Activated CD4-positive, alpha-beta memory T cell treated with anti-CD3 and anti-CD28 coated beads for 36 hours (primary cell): ENCODE results near the gene TBCC. TPM values are rescaled to one million over a fixed set of nuclear protein-coding genes. Genes with fewer than 3 reads are reported as not detected.
"Not testable (repeated sequence)": the region's sequence is repeated elsewhere in the genome, so short reads cannot be mapped to it uniquely, and the experiment has no call there.

Experiments used
- CTCF ChIA-PET: fragments of 350-600 bp; sonication (Branson Sonifier 250); formaldehyde crosslinking; loops from one replicate; lab custom pipeline; 2021; ENCODE audit warnings: antibody characterized with exemption, inconsistent platforms; lab: Charles Lee
- POLR2A ChIA-PET: fragments of 350-600 bp; sonication (Branson Sonifier 250); formaldehyde crosslinking; loops from one replicate; lab custom pipeline; 2021; ENCODE audit warnings: antibody characterized with exemption; lab: Charles Lee
- DNase-seq: peaks from one replicate; pipeline ENCODE4 v3.0.0-alpha.2; 2020
- H3K27ac Mint-ChIP-seq: one replicate; pipeline ENCODE4 v1.8.0; 2021; ENCODE audit warnings: mixed read lengths
- H3K27me3 Mint-ChIP-seq: one replicate; pipeline ENCODE4 v1.8.0; 2021; ENCODE audit warnings: mixed read lengths
- H3K36me3 Mint-ChIP-seq: one replicate; pipeline ENCODE4 v1.8.0; 2021; ENCODE audit warnings: mixed read lengths
- H3K4me1 Mint-ChIP-seq: one replicate; pipeline ENCODE4 v1.8.0; 2021; ENCODE audit warnings: low read depth, mixed read lengths
- H3K4me3 Mint-ChIP-seq: one replicate; pipeline ENCODE4 v1.8.0; 2021; ENCODE audit warnings: mild to moderate bottlenecking, mixed read lengths
- H3K9me3 Mint-ChIP-seq: one replicate; pipeline ENCODE4 v1.8.0; 2021; ENCODE audit warnings: mixed read lengths
- intact Hi-C: fragments of 100-400 bp; cut with micrococcal nuclease; formaldehyde crosslinking; loops from one replicate; pipeline ENCODE4 v1.15.1; 2023
- total RNA-seq, 2 experiments: library from RNA; stranded (reverse); gene quantifications; one replicate each; pipeline ENCODE4 v1.2.3, GENCODE V29; 2021

Gene TBCC
- total RNA-seq, 2 experiments from 2014 or later: 17.3 TPM

DNA sequence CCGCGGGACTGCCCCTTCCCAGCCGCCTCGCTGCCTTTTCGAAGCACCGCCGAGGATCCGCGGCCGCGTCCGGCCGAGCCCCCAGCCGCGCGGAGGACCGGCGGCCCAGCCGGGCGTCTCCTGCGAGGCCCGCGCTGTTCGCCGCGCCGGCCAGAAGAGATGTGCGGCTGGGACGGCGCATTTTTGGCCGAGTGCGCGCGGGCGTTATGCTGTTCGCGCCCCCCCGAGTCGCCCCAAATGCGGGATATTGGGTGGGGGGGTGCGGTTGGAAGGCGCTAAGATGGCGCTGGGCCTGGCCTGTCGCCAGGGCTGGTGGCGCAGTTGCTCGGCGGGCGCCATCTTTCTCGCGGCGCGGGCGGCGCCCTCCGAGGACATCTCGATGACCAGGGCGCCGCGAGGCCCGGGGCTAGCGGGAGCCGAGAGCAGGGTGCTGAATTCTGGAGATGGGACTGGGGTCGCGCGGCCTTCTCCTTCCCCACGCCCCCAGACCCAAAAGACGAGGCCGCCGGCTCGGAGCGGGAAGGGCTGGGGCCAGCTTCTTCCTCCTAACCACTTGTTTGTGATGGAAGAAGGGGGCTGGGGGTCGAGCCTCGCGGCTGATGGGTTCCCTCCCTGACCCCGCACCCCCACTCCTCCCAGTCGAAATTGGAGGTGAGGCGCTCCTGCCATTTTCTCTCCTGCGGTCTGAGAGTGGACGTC lies 37.4 kb upstream of the TBCC start:
- peak overlapping the region; percentile 92 for H3K4me3 Mint-ChIP-seq
- peak; percentile 76 for DNase-seq
- CTCF ChIA-PET: interaction anchor here (1.1 to 1.7 kb wide), 2 partner anchors 11 to 18 kb away, joined by 3 to 5 read pairs; no protein-coding TSS in a partner anchor
- POLR2A ChIA-PET: interaction anchor here (0.8 to 9.2 kb wide), 9 partner anchors 9 to 146 kb away, joined by 3 to 108 read pairs (median 4); partner anchors contain the start of genes CNPY3, RPL7L1 and TBCC
- peaks cover 25% of the 10 kb centered on the region for H3K4me1 Mint-ChIP-seq
- H3K36me3 Mint-ChIP-seq: peaks cover 16% of the 10 kb centered on the region
- H3K27me3 Mint-ChIP-seq: no peaks in the 10 kb centered on the region
- intact Hi-C loops: loop anchor here (5.0 kb wide), 2 partner anchors 39 to 56 kb away; no protein-coding TSS in a partner anchor
- no peaks in the 10 kb centered on the region for H3K9me3 Mint-ChIP-seq
- H3K27ac Mint-ChIP-seq: no peak overlapping the region

DNA sequence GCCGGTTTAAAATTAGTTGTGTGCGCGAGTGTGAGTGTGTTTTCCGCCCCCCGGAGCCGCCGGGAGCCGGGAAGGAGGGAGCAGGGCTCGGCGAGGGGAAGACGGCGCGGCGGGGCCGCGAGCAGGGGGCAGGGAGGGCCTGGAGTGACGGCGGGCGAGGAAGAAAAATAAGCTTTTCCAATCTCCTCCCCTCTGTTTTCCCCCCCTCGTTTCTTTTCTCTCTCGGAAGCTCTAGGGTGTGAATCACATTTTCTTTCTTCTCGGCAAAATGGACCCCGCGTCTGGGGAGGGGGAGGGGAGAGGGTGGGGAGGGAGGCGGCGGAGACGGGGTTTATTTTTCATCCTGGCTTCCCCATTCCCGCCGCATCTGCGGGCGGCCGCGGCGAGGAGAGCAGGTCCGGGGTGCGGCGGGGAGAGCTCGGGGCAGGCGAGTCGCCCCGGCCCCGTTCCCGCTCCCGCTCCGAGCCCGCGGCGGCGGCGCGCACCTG lies 36.8 kb upstream of the TBCC start:
- Mint-ChIP-seq H3K36me3 (peaks cover 16% of the 10 kb centered on the region), H3K27me3 (no peaks in the 10 kb centered on the region), H3K4me1 (peaks cover 25% of the 10 kb centered on the region), H3K4me3 (peak overlapping the region; percentile 81), H3K27ac (peak overlapping the region; percentile 95), H3K9me3 (no peaks in the 10 kb centered on the region)
- peak; percentile 80 for DNase-seq
- ChIA-PET CTCF (interaction anchor here (1.1 to 1.7 kb wide), 3 partner anchors 8 to 19 kb away, joined by 3 to 5 read pairs (median 3); no protein-coding TSS in a partner anchor), POLR2A (interaction anchor here (0.7 to 9.2 kb wide), 10 partner anchors 9 to 147 kb away, joined by 3 to 108 read pairs (median 4); partner anchors contain the start of genes CNPY3, RPL7L1 and TBCC)
- intact Hi-C loops: loop anchor here (1.0 to 5.0 kb wide), 4 partner anchors 11 to 55 kb away; partner anchors contain the start of gene TBCC

DNA sequence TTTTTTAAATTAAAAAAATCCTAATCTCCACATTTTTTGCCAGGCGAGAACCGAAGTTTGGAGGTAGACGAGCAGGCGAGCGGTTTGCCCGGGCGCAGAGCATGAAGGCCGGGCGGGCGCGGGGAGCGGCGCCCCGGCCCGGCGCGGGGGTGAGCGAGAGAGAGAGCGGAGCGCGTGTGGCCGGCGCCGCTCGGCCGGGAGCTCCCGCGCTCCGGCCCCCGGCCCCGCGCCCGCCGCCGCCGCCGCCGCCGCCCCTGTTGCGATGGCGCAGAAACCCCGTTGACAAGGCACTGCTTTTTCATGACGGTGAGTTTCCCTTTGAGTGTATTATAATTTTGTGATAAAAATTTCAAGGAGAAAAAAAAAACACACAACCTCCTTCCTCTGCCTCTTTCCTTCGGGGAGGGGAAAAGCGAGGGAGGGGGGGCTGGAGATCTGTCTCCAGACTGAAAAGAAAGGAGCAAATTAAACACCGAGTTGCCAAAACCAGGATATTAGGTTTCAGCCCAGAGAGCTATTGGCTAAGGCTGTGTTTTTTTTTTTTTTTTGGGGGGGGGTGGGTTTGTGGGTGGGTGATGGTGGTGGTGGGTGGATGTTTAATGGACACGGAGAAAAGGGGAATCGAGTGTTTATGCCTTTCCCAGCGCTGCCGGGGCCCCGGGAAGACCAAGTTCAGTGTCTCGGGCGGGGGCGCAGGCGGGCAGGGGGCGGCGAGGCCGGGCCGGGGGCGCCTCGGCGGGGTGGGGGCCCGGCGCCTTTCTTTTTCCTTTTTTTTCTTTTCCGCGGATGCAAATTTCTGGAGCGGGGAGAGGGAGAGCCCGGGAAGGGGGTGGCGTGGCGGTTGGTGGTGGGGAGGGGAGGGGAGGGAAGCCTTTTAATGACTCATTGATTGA lies 36.1 kb upstream of the TBCC start, which contains the start of gene BICRAL:
Gene BICRAL, plus strand, starts transcription at position 257 of the 893 bp plus-strand sequence. CDS start 39,971 bp downstream, outside the sequence.
- H3K9me3 Mint-ChIP-seq: no peaks in the 10 kb centered on the region
- peak within 1 kb of the TSS; percentile 95 for H3K27ac Mint-ChIP-seq
- H3K27me3 Mint-ChIP-seq: no peaks in the 10 kb centered on the region
- intact Hi-C loops: loop anchor here (1.0 to 5.0 kb wide), 4 partner anchors 11 to 55 kb away; partner anchors contain the start of gene TBCC
- H3K4me1 Mint-ChIP-seq: peaks cover 32% of the 10 kb centered on the region
- peak; percentile 81 for DNase-seq
- peak within 1 kb of the TSS; percentile 81 for H3K4me3 Mint-ChIP-seq
- H3K36me3 Mint-ChIP-seq: peaks cover 16% of the 10 kb centered on the region
- ChIA-PET POLR2A (interaction anchor here (0.5 to 9.2 kb wide), 14 partner anchors 9 to 148 kb away, joined by 3 to 108 read pairs (median 4); partner anchors contain the start of genes CNPY3, RPL7L1 and TBCC), CTCF (interaction anchor here (1.1 to 1.7 kb wide), 3 partner anchors 9 to 20 kb away, joined by 3 to 5 read pairs (median 3); no protein-coding TSS in a partner anchor)

DNA sequence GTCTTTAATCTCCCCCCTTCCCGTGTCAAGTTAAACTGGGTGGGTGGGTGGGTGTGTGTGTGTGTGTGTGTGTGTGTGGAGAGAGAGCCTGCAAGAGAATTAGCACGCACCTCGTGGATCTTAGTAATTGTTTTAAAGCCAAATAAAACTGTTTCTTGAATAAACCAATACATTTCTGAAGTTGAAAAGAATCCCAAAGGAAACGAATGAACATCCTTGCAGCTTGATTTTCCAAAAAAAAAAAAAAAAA lies 35.6 kb upstream of the TBCC start:
- Mint-ChIP-seq H3K27me3 (no peaks in the 10 kb centered on the region), H3K27ac (peak overlapping the region; percentile 95), H3K4me3 (peak overlapping the region; percentile 75), H3K4me1 (peaks cover 38% of the 10 kb centered on the region), H3K9me3 (no peaks in the 10 kb centered on the region), H3K36me3 (peaks cover 16% of the 10 kb centered on the region)
- intact Hi-C loops: loop anchor here (5.0 kb wide), 2 partner anchors 41 to 54 kb away; no protein-coding TSS in a partner anchor
- POLR2A ChIA-PET: interaction anchor here (0.6 to 9.2 kb wide), 8 partner anchors 9 to 148 kb away, joined by 3 to 108 read pairs (median 4); partner anchors contain the start of genes CNPY3, RPL7L1 and TBCC
- CTCF ChIA-PET: interaction anchor here (1.1 to 1.7 kb wide), 2 partner anchors 9 kb away, joined by 3 to 5 read pairs; no protein-coding TSS in a partner anchor
- no peak for DNase-seq

DNA sequence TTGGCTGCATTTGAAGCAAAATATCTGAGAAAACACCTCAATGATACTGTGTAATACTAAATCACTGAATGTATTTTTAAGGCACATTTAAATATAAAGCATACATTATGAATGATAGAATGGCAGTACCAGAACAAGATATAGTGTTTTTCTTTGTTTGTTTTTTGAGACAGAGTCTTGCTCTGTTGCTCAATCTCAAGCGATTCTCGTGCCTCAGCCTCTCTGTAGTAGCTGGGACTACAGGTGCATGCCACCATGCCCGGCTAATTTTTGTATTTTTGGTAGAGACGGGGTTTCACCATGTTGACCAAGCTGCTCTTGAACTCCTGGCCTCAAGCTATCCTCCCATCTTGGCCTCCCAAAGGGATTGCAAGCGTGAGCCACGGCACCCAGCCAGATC lies 33.6 kb upstream of the TBCC start:
- H3K27ac Mint-ChIP-seq: no peak overlapping the region
- no peaks in the 10 kb centered on the region for H3K9me3 Mint-ChIP-seq
- H3K36me3 Mint-ChIP-seq: peaks cover 9% of the 10 kb centered on the region
- peaks cover 49% of the 10 kb centered on the region for H3K4me1 Mint-ChIP-seq
- ChIA-PET POLR2A (interaction anchor here (0.9 to 9.2 kb wide), 3 partner anchors 7 to 39 kb away, joined by 3 to 108 read pairs (median 97); partner anchors contain the start of gene TBCC), CTCF (interaction anchor here (1.2 to 1.5 kb wide), 2 partner anchors 8 to 52 kb away, joined by 3 to 4 read pairs; no protein-coding TSS in a partner anchor)
- DNase-seq: no peak
- intact Hi-C loops: loop anchor here (10.0 kb wide), 1 partner anchor 275 kb away; the partner anchor contains the start of genes CUL7, KLC4 and MRPL2
- no peaks in the 10 kb centered on the region for H3K27me3 Mint-ChIP-seq
- H3K4me3 Mint-ChIP-seq: no peak overlapping the region

DNA sequence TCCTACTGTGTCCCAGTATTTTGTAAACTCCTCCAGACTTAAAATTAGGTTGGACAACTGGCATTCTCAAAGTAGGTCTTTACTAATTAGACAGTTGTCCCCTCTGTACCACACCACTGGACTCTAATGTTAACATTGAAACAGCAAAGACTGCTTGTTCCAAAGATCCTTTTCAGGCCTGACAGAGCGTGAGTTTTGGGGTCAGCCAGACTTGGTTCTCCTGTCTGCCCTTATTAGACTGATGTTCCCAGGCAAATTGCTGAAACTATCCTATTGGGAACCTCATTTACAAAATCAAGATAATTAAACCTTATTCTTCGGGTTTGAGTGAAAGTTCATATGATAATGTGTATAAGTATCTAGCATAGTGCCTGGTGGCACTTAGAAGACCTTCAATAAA lies 32.2 kb upstream of the TBCC start:
- Mint-ChIP-seq H3K9me3 (no peaks in the 10 kb centered on the region), H3K27me3 (no peaks in the 10 kb centered on the region), H3K27ac (no peak overlapping the region), H3K4me3 (no peak overlapping the region), H3K4me1 (peaks cover 61% of the 10 kb centered on the region), H3K36me3 (no peaks in the 10 kb centered on the region)
- intact Hi-C loops: loop anchor here (10.0 kb wide), 1 partner anchor 277 kb away; the partner anchor contains the start of genes CUL7, KLC4 and MRPL2
- POLR2A ChIA-PET: no interaction called here
- CTCF ChIA-PET: no interaction called here
- DNase-seq: no peak

DNA sequence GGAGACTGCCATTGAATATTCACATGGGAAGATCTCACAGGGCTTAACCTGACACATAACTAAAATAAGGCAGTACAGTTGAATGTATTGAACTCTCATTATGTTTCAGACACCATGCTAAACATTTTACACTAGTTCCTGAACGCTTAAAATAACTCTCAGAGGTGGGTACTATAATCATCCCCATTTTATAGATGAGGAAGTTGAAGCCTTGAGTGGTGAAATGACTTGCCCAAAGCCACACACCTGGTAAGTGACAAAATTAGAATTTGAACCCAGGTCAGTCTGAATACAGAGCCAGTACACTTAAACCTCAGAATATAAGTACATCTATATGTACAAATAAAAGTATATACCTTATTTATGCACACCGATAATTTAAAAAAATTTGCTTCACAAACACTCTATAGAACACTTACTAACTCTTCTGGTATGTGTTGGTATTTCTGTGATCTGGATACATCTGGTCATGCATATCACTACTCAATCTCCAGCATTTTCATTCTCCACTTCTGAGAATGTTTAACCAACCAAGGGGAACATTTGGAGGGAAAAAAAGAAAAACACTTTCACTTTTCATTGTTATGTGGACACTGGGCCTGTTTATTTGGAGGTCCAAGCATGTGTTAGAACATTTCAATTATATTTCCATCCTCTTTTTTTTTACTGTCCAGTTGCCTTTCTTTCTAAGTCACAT lies 31.4 kb upstream of the TBCC start:
- DNase-seq: no peak
- Mint-ChIP-seq H3K36me3 (no peaks in the 10 kb centered on the region), H3K4me3 (no peak overlapping the region), H3K9me3 (no peaks in the 10 kb centered on the region), H3K27ac (peak overlapping the region; percentile 79), H3K4me1 (peaks cover 66% of the 10 kb centered on the region), H3K27me3 (no peaks in the 10 kb centered on the region)
- intact Hi-C loops: loop anchor here (10.0 kb wide), 1 partner anchor 278 kb away; the partner anchor contains the start of genes CUL7, KLC4 and MRPL2
- ChIA-PET CTCF (no interaction called here), POLR2A (no interaction called here)

DNA sequence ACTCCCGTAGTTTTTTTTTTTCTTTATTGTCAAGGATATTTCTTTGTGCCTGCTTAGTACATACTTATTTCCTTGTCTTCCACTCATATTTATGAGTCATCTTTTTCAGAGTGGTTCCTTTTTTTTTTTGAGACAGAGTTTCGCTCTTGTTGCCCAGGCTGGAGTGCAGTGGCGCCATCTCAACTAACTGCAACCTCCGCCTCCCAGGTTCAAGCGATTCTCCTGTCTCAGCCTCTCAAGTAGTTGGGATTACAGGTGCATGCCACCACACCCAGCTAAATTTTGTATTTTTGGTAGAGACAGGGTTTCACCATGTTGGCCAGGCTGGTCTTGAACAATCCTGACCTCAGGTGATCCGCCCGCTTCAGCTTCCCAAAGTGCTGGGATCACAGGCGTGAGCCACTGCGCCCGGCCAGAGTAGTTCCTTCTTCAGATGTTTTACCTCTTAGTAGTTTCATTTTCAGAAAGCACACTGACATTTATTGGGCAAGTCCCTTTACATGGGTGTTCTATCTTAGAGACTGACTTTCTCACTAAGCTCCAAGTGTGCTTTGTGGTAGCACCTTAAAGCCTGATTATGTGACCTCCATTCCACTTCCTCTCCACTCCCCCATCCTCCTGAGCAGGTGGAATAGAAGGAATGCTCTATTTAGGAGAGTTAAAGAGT lies 29.1 kb upstream of the TBCC start:
- Mint-ChIP-seq H3K4me1 (peaks cover 76% of the 10 kb centered on the region), H3K27ac (peak overlapping the region; percentile 98), H3K4me3 (peak overlapping the region; percentile 73)
- not testable (repeated sequence) for H3K9me3 Mint-ChIP-seq, H3K36me3 Mint-ChIP-seq, H3K27me3 Mint-ChIP-seq
- peak; percentile 61 for DNase-seq
- ChIA-PET CTCF (interaction anchor here (1.0 kb wide), 1 partner anchor 47 kb away, joined by 4 read pairs; no protein-coding TSS in a partner anchor), POLR2A (interaction anchor here (0.5 to 8.8 kb wide), 5 partner anchors 9 to 456 kb away, joined by 3 to 108 read pairs (median 5); partner anchors contain the start of genes BICRAL, RPL7L1 and TBCC)
- intact Hi-C loops: loop anchor here (1.0 to 10.0 kb wide), 3 partner anchors 102 to 280 kb away; partner anchors contain the start of genes CUL7, KLC4 and MRPL2

DNA sequence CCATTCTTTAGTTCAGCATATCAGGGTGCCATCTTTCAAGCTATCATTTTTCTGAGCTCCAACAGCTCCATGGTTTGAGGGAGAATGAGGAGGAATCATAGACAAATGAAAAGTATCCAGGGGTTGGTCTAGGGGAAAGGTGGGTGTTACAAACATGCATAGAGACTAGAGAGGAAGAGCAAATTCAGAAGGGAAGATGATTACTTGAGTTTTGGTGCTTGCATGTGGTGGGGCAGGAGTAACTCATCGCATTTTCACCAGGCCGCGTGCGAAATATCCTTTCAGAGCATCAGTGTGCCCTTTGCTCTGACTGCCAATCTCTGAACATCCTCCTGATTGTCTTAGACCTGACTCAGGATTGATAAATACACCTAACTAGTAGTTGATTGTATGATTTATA lies 28.3 kb upstream of the TBCC start:
- ChIA-PET POLR2A (interaction anchor here (3.4 to 8.8 kb wide), 2 partner anchors 10 to 28 kb away, joined by 27 to 108 read pairs; partner anchors contain the start of genes BICRAL and TBCC), CTCF (no interaction called here)
- no peaks in the 10 kb centered on the region for H3K27me3 Mint-ChIP-seq
- H3K36me3 Mint-ChIP-seq: peaks cover 4% of the 10 kb centered on the region
- H3K4me1 Mint-ChIP-seq: peaks cover 77% of the 10 kb centered on the region
- H3K27ac Mint-ChIP-seq: peak overlapping the region; percentile 98
- intact Hi-C loops: loop anchor here (1.0 to 10.0 kb wide), 3 partner anchors 103 to 281 kb away; partner anchors contain the start of genes CUL7, KLC4 and MRPL2
- peak overlapping the region; percentile 73 for H3K4me3 Mint-ChIP-seq
- no peaks in the 10 kb centered on the region for H3K9me3 Mint-ChIP-seq
- peak; percentile 71 for DNase-seq

DNA sequence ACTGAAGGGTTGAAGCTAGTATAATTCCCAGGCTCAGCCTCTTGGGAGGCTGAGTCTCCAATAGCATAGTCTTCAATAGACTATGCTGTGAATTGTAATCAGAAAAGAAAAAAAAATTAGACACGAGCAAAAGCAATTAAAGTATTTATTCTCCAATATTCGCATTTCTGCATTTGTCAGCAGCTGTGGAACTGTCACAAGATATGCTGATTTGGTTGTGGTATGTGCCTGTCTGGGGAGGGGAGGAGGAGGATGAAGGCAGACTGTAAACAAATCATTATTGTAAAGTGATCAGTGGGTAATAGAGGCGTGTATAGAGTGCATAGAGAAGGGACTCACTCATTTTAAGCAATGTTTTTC lies 25.8 kb upstream of the TBCC start:
- H3K9me3 Mint-ChIP-seq: no peaks in the 10 kb centered on the region
- CTCF ChIA-PET: interaction anchor here (1.0 to 1.4 kb wide), 2 partner anchors 8 to 25 kb away, joined by 3 to 7 read pairs; no protein-coding TSS in a partner anchor
- H3K4me1 Mint-ChIP-seq: peaks cover 56% of the 10 kb centered on the region
- H3K27me3 Mint-ChIP-seq: no peaks in the 10 kb centered on the region
- H3K4me3 Mint-ChIP-seq: peak overlapping the region; percentile 74
- POLR2A ChIA-PET: interaction anchor here (1.0 to 8.8 kb wide), 5 partner anchors 12 to 37 kb away, joined by 3 to 108 read pairs (median 16); partner anchors contain the start of genes BICRAL and TBCC
- DNase-seq: no peak
- intact Hi-C loops: loop anchor here (1.0 to 10.0 kb wide), 6 partner anchors 11 to 400 kb away; partner anchors contain the start of genes BICRAL, CUL7, KLC4 and MRPL2
- peaks cover 4% of the 10 kb centered on the region for H3K36me3 Mint-ChIP-seq
- peak overlapping the region; percentile 98 for H3K27ac Mint-ChIP-seq
